ENCODE data around the gene HNRNPA3. TPM values are rescaled to one million over a fixed set of nuclear protein-coding genes. Genes with fewer than 3 reads are reported as not detected.

The HNRNPA3 gene
- total and polyA plus RNA-seq, 4 donors: 155 to 182 (median 166) TPM

GRCh38 chr2:177201919-177202346, 10.7 kb upstream of the HNRNPA3 start:
- Histone ChIP-seq H3K9ac (ENCODE audit: insufficient read depth in 1 of 2, low read length in 2 of 2) (no peak overlapping the region), H3K4me3 (no peak overlapping the region), H3K27me3 (ENCODE audit: control insufficient read depth in 3 of 3, insufficient read depth in 3 of 3, low read length in 2 of 3) (no peaks in the 10 kb centered on the region), H3K27ac (ENCODE audit: low read depth in 1 of 2, low read length in 1 of 2) (no peak overlapping the region), H3K36me3 (ENCODE audit: control insufficient read depth in 4 of 4, insufficient read depth in 4 of 4, low read length in 4 of 4) (no peaks in the 10 kb centered on the region), H3K9me3 (ENCODE audit: control insufficient read depth in 4 of 4, insufficient read depth in 3 of 4, low read length in 3 of 4) (no peaks in the 10 kb centered on the region), H3K4me1 (ENCODE audit: control insufficient read depth in 5 of 5, insufficient read depth in 5 of 5, low read length in 5 of 5) (no peaks in the 10 kb centered on the region)
- WGBS, 2 donors: 72 to 75% methylated on average over 3 of the region's 3 CpGs
- no peak for DNase-seq
- TF ChIP-seq CTCF (IDR thresholded peaks at IDR 0.05; ENCODE audit: control extremely low read depth, extremely low read depth): no peak
- ATAC-seq (ENCODE audit: insufficient read depth, low FRiP score): no peak

- WGBS, 2 donors: 92 to 96% methylated on average over 3 of the region's 3 CpGs
- no peak overlapping the region for H3K4me3 ChIP-seq
- no peaks in the 10 kb centered on the region for H3K4me1 ChIP-seq (ENCODE audit: control insufficient read depth in 5 of 5, insufficient read depth in 5 of 5, low read length in 5 of 5)
Measured at GRCh38 chr2:177204417-177204816, 8.2 kb upstream of the HNRNPA3 start.

GRCh38 chr2:177207101-177207500, 5.5 kb upstream of the HNRNPA3 start:
- no peak for ATAC-seq (ENCODE audit: insufficient read depth, low FRiP score)
- 72 to 79% methylated on average over 2 of the region's 2 CpGs for WGBS, 2 donors
- Histone ChIP-seq H3K27ac (ENCODE audit: low read depth in 1 of 2, low read length in 1 of 2) (no peak overlapping the region), H3K36me3 (ENCODE audit: control insufficient read depth in 4 of 4, insufficient read depth in 4 of 4, low read length in 4 of 4) (no peaks in the 10 kb centered on the region), H3K4me1 (ENCODE audit: control insufficient read depth in 5 of 5, insufficient read depth in 5 of 5, low read length in 5 of 5) (peaks cover 0 to 14% (median 6%) of the 10 kb centered on the region in 5 donors), H3K9me3 (ENCODE audit: control insufficient read depth in 4 of 4, insufficient read depth in 3 of 4, low read length in 3 of 4) (no peaks in the 10 kb centered on the region), H3K4me3 (no peak overlapping the region), H3K9ac (ENCODE audit: insufficient read depth in 1 of 2, low read length in 2 of 2) (no peak overlapping the region), H3K27me3 (ENCODE audit: control insufficient read depth in 3 of 3, insufficient read depth in 3 of 3, low read length in 2 of 3) (no peaks in the 10 kb centered on the region)
- no peak for TF ChIP-seq CTCF (IDR thresholded peaks at IDR 0.05; ENCODE audit: control extremely low read depth, extremely low read depth)
- no peak for DNase-seq

More at GRCh38 chr2:177204417-177204816, 8.2 kb upstream of the HNRNPA3 start:
- Histone ChIP-seq H3K36me3 (ENCODE audit: control insufficient read depth in 4 of 4, insufficient read depth in 4 of 4, low read length in 4 of 4) (no peaks in the 10 kb centered on the region), H3K9ac (ENCODE audit: insufficient read depth in 1 of 2, low read length in 2 of 2) (no peak overlapping the region), H3K27ac (ENCODE audit: low read depth in 1 of 2, low read length in 1 of 2) (no peak overlapping the region), H3K27me3 (ENCODE audit: control insufficient read depth in 3 of 3, insufficient read depth in 3 of 3, low read length in 2 of 3) (no peaks in the 10 kb centered on the region), H3K9me3 (ENCODE audit: control insufficient read depth in 4 of 4, insufficient read depth in 3 of 4, low read length in 3 of 4) (no peaks in the 10 kb centered on the region)
- ATAC-seq (ENCODE audit: insufficient read depth, low FRiP score): no peak
- DNase-seq: no peak
- TF ChIP-seq CTCF (IDR thresholded peaks at IDR 0.05; ENCODE audit: control extremely low read depth, extremely low read depth): no peak

- Histone ChIP-seq H3K4me1 (ENCODE audit: control insufficient read depth in 5 of 5, insufficient read depth in 5 of 5, low read length in 5 of 5) (peaks cover 3 to 33% (median 6%) of the 10 kb centered on the region in 5 donors), H3K27me3 (ENCODE audit: control insufficient read depth in 3 of 3, insufficient read depth in 3 of 3, low read length in 2 of 3) (no peaks in the 10 kb centered on the region), H3K9ac (ENCODE audit: insufficient read depth in 1 of 2, low read length in 2 of 2) (peak overlapping the region; percentile 99 to 100), H3K9me3 (ENCODE audit: control insufficient read depth in 4 of 4, insufficient read depth in 3 of 4, low read length in 3 of 4) (no peaks in the 10 kb centered on the region), H3K36me3 (ENCODE audit: control insufficient read depth in 4 of 4, insufficient read depth in 4 of 4, low read length in 4 of 4) (peaks cover 3 to 15% (median 9%) of the 10 kb centered on the region in 4 donors), H3K4me3 (no peak overlapping the region), H3K27ac (ENCODE audit: low read depth in 1 of 2, low read length in 1 of 2) (peak overlapping the region in 1 of 2 donors; percentile 95)
- ATAC-seq (ENCODE audit: insufficient read depth, low FRiP score) (no peak), DNase-seq (no peak)
- no peak for TF ChIP-seq CTCF (IDR thresholded peaks at IDR 0.05; ENCODE audit: control extremely low read depth, extremely low read depth)
- WGBS, 2 donors: 55% methylated on average over 7 of the region's 7 CpGs
Measured at GRCh38 chr2:177211169-177211568, 1.4 kb upstream of the HNRNPA3 start.
